Endometrium (tissue), 2 donors: ENCODE measurements around the gene PRKCE.

Experiments used
- FAIRE-seq: peaks from 2 replicates; lab custom pipeline; 2012; peaks lifted over from hg19 to GRCh38; lab: Jason Lieb, UNC
- donor health status: control.
- donor health status: control.

PRKCE gene

GRCh38 chr2:46045888-46046287 lies 394.4 kb downstream of the PRKCE start:
- FAIRE-seq: no peak

- no peak for FAIRE-seq
These were observed 395.8 kb downstream of the PRKCE start for GRCh38 chr2:46047290-46047689.

GRCh38 chr2:46048693-46049092 lies 397.2 kb downstream of the PRKCE start:
- no peak for FAIRE-seq

DNA sequence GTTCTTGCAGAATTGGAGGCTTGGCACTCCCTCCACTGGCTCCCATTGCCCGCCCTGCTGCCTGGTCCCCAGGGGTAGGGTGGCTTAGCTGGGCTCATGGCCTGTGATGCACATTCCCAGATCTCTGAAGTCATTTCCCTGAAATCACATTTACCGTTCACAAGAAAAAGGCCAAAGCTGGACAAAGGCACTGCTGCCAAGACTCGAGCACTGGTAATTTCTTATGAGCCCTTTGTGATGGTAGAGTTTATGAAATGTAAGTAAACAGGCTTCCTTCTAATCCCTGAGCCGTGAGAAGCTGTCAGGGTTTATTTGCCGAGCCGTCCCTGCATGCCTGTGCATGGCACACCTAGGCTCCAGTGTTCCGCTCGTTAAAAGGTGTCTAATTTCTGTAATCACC lies 398.6 kb downstream of the PRKCE start:
- FAIRE-seq: no peak

- FAIRE-seq: no peak
These were observed 399.0 kb downstream of the PRKCE start for GRCh38 chr2:46050489-46050888.

DNA sequence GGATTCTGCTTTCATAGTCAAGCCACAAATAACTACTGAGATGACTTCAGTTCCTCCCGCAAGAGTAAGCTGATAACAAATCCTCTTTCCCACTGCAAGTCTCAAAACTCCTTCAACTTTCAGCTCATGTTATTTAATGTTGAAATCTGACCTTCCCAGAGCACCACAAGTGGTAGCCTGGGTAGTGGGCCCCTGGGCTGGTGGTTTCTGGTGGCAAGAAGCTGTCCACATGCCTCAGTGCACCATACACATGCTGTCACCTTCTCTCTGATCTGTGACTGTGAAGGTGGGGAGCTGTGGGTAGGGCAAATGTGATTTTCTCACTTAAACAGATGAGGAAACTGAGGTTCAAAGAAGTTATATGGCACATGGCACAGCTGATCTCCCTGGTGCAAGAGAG lies 399.6 kb downstream of the PRKCE start:
- no peak for FAIRE-seq

- no peak for FAIRE-seq
These were observed 402.1 kb downstream of the PRKCE start for GRCh38 chr2:46053564-46053963.

DNA sequence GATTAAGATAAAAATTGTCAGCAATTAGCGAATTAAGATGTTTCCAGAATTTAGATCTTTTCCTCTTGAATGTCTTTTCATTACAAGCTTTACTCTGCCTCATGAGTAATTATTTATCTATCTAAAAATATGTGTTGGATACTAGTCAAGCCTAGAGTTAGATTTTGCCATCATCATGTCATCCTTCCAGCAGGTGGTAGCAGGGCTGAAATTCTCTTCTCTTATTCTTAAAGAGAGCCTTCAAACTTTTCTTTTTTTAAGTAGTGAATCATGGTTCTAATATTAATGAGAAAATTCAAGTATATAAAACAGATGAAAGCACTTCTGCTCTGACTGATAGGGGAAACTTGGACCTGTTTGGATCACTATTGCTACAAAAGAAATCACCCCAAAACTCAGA lies 405.1 kb downstream of the PRKCE start:
- no peak for FAIRE-seq

GRCh38 chr2:46058140-46058539 lies 406.7 kb downstream of the PRKCE start:
- no peak for FAIRE-seq

GRCh38 chr2:46062637-46063412 lies 411.4 kb downstream of the PRKCE start:
- FAIRE-seq: no peak

GRCh38 chr2:46064396-46064795 lies 412.9 kb downstream of the PRKCE start:
- FAIRE-seq: no peak

GRCh38 chr2:46065152-46065551 lies 413.7 kb downstream of the PRKCE start:
- FAIRE-seq: no peak

DNA sequence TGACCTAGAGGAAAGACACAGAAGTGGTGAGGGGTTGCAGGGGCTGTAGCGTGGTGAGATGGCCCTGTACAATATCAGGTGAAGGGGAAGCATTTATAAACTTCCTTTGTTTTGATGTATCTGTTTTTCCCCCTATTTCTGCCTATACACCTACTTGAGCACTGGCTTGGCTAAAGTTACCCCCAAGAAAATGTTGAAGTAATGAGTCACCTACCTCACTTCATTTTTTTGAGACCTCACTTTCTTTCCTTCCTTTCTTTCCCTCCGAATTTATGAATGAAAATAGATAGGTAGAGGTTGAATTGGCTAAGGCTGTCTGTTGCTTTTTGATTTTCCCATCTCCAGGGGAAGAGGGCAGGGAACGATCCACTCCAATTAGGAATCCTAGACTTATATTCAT lies 414.6 kb downstream of the PRKCE start:
- FAIRE-seq: no peak

GRCh38 chr2:46066601-46067000 lies 415.1 kb downstream of the PRKCE start:
- no peak for FAIRE-seq

DNA sequence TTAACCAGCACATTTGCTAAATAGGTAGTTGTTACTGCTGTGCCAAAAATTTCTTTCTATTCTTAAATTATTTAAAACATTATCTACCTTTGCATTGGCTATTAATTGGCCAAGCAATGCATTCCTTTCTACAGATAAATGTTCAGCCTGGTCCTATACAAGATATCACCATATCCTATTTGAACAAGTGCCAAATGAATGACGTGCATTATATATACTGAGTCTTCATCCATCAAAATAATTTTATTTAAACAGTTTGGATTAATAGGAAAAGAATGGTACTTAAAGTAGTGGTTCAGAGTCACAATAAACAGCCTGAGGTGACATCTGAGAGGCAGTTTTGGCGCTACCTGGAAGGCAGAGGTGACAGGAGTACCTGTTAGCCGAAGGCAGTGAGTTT lies 415.6 kb downstream of the PRKCE start:
- FAIRE-seq: no peak

- no peak for FAIRE-seq
These were observed 416.2 kb downstream of the PRKCE start for GRCh38 chr2:46067501-46068305.

- FAIRE-seq: no peak
These were observed 417.2 kb downstream of the PRKCE start for GRCh38 chr2:46068636-46069035.

GRCh38 chr2:46071074-46071473 lies 419.6 kb downstream of the PRKCE start:
- no peak for FAIRE-seq

DNA sequence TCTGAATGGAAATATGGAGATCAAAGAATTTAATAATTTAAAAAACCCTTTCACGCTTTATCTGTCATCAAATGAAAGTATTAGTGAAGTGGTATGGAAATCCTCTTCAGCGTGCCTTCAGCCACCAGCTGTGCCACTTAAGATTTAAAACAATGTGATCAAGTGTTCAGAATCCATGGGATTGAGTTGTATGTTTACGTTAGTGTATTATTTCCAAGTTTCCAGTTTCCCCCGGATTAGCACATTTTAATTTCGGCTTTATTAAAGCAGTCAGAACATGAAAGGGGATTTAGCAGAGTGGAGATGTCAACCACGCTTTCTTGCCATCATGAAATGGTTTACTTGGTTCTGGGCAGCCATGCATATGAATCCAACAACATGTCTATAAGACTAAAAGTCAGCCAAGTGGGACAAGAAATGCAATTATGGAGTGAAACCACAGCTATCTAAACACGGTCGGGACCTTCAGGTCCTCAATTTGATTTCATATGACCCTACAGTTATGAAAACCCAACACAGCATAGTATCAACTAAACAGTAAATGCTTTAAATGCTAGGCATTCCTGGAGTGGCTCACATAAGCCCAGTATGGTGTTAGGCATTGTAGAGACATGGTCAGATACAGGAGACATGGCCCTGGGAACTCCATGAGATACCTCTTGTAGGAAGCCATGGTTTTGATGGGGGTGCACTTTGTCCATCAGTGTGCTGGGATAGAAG lies 420.8 kb downstream of the PRKCE start:
- no peak for FAIRE-seq

DNA sequence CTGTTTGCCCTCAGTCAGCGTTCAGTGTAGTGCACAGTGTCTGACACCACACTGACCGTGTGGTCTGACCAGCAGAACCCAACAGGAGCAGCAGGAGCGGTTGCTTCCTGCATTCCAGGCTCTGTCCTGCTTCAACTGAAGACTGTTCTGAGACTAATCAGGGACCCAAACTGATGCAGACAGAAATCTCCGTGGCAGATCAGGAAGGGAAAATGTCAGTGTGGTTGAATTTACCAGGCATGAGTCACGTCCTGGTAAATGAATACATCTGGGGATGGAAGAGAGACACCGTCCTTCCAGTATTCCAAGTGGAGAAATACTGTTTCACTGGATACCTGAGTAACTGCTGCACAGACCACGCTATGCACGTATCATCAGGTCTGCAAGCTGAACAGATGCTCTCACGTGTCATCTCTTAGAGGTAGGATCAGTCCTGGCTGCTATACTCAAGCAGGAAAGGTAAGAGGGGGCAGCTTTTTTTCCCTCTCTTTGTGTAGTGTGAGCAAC lies 422.1 kb downstream of the PRKCE start:
- no peak for FAIRE-seq

DNA sequence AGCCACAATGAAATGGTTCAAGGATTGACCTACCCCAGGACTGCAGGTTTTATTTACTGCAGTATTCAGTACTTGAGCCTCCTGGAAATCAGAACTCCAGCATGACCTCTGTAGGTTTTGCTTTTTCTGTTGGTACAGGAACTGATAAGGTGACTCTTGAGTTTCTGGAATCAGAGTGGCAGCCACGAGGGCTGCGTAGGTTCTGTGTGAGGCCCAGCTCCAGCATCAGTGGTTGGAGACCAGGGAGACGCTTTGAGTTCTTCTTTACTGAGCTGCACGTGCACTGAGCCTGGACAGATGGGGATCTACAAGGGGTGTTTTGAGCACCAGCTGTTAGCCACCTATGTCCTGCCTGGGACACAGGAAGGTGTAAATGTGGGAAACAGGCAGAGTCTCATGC lies 423.0 kb downstream of the PRKCE start:
- no peak for FAIRE-seq

DNA sequence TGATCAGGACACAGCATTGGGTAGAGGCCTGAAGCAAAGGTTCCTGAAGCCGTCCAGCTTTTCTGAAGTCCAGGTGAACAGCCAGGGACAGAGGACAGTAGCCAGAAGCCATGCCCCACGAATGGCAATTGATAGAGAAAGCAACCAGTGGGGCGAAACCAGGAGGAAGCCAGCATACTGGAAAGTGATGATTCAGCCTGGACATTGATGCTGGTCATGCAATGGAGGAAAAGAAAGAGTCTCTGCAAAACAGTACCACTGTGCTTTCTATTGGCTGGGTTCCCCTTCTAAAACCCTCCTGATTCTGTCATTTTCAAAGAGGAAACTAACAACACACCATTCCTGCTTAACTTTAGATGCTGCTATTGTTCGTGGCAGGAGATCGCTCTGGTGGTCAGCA lies 424.4 kb downstream of the PRKCE start:
- FAIRE-seq: no peak

GRCh38 chr2:46076251-46076650 lies 424.8 kb downstream of the PRKCE start:
- no peak for FAIRE-seq
